Measurements from ENCODE around the gene DCST2. TPM values are rescaled to one million over a fixed set of nuclear protein-coding genes. Genes with fewer than 3 reads are reported as not detected.
A peak's percentile ranks its signal among the peaks of the same experiment; 100 is the strongest.

The DCST2 gene
- total and polyA plus RNA-seq, 2 of the 8 experiments (the other 6 are each of a cell fraction or from before 2014, with no cell fraction given) = 0.43 to 2.1 TPM

DNA sequence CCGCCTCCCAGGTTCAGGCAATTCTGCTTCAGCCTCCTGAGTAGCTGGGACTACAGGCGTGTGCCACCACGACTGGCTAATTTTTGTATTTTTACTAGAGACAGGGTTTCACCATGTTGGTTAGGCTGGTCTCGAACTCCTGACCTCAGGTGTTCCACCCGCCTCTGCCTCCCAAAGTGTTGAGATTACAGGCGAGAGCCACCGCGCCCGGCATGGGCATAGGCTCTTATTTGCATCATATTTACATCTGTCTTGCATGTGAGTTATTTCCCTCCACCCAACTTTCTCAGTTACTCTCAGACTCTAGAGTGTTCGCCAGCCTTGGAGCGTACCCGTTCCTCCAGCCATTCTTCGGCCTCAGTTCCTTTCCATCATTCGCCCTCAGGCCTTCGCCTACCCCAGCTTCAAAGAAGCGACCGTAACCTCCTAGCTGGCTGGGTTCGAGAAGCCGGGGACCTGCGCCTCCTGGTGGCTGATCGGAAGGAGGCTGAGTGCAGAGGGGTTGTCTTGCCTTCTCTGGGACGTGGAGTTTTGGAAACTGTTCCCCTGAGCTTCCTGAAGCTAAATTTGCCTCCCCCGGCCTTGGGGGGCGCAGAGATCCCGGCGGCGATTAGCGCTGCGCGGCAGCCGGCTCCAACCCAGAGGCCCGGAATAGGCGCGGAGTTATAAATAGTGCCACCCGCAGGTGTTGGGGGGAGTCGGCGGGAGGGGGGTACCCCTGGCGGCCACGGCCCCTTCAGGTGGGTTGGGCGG, 34.6 kb downstream of the DCST2 start (continued):
- TF ChIP-seq CHD1 (IDR thresholded peaks at IDR 0.05; ENCODE audit: low read depth, low read length) (no peak), CREB1 (IDR thresholded peaks at IDR 0.05) (peak; percentile 45; the same call in 1 of the 2 replicates), JUN (IDR thresholded peaks at IDR 0.05; ENCODE audit: low read depth, low read length) (no peak), CBX5 (IDR thresholded peaks at IDR 0.05; ENCODE audit: low read depth, low read length) (no peak), BRCA1 (IDR thresholded peaks at IDR 0.05; ENCODE audit: low read depth, low read length) (no peak; the same call in 1 of the 2 replicates), TBP (IDR thresholded peaks at IDR 0.05; ENCODE audit: low read depth, low read length) (peak; percentile 76), SIN3A (conservative IDR thresholded peaks at IDR 0.05 in 1 of 2, IDR thresholded peaks at IDR 0.05 in 1 of 2; ENCODE audit: low read depth in 1 of 2, low read length in 2 of 2) (peak in 1 of 2 experiments; percentile 73; a peak in 2 of 4 replicates), NRF1 (IDR thresholded peaks at IDR 0.05; ENCODE audit: low read depth, low read length) (no peak), SIRT6 (IDR thresholded peaks at IDR 0.05; ENCODE audit: low read length) (no peak), TAF1 (IDR thresholded peaks at IDR 0.05; ENCODE audit: low read depth, low read length) (peak; percentile 45; the same call in 1 of the 2 replicates), CHD2 (IDR thresholded peaks at IDR 0.05; ENCODE audit: low read length) (peak; percentile 47; the same call in 1 of the 2 replicates), EP300 (IDR thresholded peaks at IDR 0.05; ENCODE audit: borderline replicate concordance in 1 of 2, low read depth in 2 of 2, low read length in 2 of 2) (no peak), RAD21 (IDR thresholded peaks at IDR 0.05 in 1 of 2, conservative IDR thresholded peaks at IDR 0.05 in 1 of 2; ENCODE audit: low read depth in 2 of 2, low read length in 2 of 2) (peak; percentile 63 to 76), KDM1A (IDR thresholded peaks at IDR 0.05; ENCODE audit: borderline replicate concordance, low read length) (no peak), YY1 (IDR thresholded peaks at IDR 0.05; ENCODE audit: low read depth, low read length) (no peak), KDM4A (IDR thresholded peaks at IDR 0.05; ENCODE audit: low read depth, low read length, severe bottlenecking) (peak; percentile 17)
- TF ChIP-seq, protein P1, sequence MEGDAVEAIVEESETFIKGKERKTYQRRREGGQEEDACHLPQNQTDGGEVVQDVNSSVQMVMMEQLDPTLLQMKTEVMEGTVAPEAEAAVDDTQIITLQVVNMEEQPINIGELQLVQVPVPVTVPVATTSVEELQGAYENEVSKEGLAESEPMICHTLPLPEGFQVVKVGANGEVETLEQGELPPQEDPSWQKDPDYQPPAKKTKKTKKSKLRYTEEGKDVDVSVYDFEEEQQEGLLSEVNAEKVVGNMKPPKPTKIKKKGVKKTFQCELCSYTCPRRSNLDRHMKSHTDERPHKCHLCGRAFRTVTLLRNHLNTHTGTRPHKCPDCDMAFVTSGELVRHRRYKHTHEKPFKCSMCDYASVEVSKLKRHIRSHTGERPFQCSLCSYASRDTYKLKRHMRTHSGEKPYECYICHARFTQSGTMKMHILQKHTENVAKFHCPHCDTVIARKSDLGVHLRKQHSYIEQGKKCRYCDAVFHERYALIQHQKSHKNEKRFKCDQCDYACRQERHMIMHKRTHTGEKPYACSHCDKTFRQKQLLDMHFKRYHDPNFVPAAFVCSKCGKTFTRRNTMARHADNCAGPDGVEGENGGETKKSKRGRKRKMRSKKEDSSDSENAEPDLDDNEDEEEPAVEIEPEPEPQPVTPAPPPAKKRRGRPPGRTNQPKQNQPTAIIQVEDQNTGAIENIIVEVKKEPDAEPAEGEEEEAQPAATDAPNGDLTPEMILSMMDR (IDR thresholded peaks at IDR 0.05; ENCODE audit: control extremely low read depth in 1 of 3, insufficient read depth in 1 of 3, low read depth in 1 of 3, low read length in 3 of 3) = peak in 2 of 3 experiments; percentile 91 to 96; a peak in 3 of 4 replicates

Data from H1 (cell line).